HG03196 (cell line): ENCODE measurements around the gene HABP2.

Experiments used
- ATAC-seq: cut with Tn5 transposase; IDR thresholded peaks from one replicate; pipeline ENCODE4 v1.9.1; 2021; ENCODE audit not compliant: unreplicated experiment

HABP2 gene

GRCh38 chr10:113525713-113526112 lies 27.1 kb upstream of the HABP2 start:
- ATAC-seq: no peak

GRCh38 chr10:113527211-113527906 lies 25.5 kb upstream of the HABP2 start:
- ATAC-seq: no peak

- no peak for ATAC-seq
Measured at GRCh38 chr10:113528876-113529275, 24.0 kb upstream of the HABP2 start.

- no peak for ATAC-seq
Measured at GRCh38 chr10:113529575-113529974, 23.3 kb upstream of the HABP2 start.

DNA sequence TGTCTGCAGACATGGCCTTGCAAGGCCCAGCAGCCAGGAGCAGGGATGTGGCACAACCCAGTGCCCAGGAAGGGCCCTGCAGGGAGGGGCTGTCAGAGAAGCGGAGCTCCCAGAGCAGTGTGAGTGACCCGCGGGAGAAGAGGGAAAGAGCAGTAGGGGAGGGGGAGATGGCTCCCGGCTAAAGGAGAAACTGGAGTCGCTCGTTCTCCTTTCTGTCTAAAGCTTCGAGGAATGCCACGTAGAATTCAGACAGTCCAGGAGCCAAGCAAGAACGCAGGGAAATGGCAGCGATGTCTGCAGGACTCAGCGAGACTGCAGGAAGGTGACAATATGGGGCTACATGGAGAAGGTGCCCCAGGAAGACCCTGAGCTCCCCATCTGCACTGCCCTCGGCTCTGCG lies 22.4 kb upstream of the HABP2 start:
- ATAC-seq: no peak

GRCh38 chr10:113532724-113533123 lies 20.1 kb upstream of the HABP2 start:
- no peak for ATAC-seq

- no peak for ATAC-seq
Measured at GRCh38 chr10:113533801-113534200, 19.1 kb upstream of the HABP2 start.

DNA sequence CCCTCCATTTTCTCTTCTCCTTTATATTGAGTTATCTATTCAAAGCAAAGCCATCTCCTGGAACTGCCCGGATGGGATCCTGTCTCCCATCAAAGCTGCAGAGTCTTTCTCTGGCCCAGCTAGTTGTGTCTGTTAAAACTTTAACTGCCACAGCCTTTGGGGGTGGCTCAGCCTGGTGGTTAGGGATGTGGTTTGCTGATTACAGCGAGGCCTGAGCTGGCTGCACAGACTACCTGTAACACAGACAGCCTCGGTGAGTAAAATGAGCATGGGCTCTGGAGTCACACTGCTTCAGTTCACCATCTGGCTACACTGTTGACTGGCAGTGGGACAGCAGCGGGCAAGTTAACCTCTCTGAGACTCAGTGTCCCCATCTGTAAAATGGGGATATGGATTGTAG lies 18.4 kb upstream of the HABP2 start:
- no peak for ATAC-seq

DNA sequence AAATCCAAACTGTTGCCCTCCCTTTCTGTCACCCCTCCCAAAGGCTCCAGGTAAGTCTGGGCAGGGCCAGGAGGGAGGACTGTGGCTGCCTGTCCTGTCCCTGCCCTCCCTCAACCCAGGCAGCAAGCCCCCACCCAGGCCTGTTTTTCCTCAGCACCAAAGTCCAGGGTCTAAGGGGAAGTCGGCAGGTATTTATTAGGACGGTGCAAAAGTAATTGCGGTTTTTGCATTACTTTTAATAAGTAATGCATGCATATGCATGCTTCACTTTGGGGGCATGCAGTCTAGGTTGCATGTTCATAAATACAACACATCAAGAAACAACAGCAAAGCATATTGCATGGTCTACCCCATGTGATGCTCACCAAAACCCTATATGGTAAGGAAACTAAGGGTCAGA lies 15.2 kb upstream of the HABP2 start:
- ATAC-seq: no peak

DNA sequence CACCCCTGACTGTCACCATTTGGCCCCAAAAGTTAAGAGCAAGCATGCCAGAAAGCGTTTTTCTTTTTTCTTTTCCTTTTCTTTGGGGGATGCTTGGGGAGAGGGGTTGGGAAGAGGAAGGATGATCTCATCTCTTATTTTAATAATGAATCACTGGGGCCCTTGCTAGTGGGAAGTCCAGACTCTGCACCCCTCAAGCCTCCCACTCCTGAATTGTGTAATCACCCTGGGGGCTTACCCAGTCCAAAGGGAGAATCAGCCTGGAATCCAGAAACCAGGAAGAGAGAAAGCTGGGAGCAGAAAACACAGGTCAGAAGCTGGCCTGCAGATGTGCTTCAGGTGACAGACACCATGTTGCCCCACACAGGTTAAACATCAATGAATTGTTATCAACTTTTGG lies 14.7 kb upstream of the HABP2 start:
- ATAC-seq: no peak

GRCh38 chr10:113539789-113540188 lies 13.1 kb upstream of the HABP2 start:
- ATAC-seq: no peak

DNA sequence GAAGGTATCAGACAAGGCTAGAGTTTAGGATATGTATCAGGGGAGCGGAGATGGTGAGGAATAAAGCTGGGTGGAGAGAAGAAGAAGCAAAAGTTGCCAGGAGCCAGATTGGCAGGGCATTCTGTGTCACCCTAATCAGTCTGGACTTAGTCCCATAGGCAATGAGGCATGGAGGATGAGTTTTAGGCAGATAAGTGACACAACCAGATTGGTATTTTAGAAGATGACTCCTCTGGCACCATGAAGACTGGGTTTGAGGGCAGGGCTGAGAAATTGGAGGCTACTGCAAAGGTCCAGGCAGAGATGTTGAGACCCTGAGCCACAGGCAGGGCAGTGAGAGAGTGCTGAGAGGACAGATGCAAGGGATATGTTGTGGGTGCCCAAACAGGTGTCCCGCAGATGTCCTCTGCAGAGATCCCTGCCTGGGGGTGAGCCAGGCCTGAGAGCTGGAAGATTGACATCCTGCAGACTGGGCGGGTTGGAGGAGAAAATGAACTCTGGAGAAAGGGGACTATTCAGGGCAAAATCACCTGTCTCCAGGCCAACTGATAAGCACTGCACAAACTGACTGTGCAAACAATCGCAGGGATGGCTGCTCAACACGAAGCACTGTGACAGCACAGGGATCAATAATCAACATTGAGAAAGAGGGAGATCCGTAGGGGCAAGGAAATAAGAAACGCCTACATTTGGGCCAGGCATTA lies 11.9 kb upstream of the HABP2 start:
- no peak for ATAC-seq

DNA sequence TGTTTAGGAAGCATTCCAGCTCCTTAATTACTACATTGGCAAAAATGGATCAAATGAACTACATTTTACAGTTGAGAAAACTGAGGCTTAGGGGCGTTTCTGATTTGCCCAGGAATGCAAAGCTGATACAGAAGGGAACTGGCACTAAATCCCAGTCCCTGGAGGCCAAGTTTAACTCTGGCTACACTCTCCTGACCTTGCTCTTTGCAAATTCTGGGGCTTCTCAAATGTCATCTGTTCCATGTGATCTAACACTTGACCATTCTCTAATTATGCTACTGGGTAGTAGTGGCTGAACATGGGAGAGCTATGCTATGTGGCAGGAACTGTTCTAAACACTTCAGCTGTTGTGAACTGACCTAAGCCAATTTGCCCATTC lies 11.3 kb upstream of the HABP2 start:
- ATAC-seq: no peak

DNA sequence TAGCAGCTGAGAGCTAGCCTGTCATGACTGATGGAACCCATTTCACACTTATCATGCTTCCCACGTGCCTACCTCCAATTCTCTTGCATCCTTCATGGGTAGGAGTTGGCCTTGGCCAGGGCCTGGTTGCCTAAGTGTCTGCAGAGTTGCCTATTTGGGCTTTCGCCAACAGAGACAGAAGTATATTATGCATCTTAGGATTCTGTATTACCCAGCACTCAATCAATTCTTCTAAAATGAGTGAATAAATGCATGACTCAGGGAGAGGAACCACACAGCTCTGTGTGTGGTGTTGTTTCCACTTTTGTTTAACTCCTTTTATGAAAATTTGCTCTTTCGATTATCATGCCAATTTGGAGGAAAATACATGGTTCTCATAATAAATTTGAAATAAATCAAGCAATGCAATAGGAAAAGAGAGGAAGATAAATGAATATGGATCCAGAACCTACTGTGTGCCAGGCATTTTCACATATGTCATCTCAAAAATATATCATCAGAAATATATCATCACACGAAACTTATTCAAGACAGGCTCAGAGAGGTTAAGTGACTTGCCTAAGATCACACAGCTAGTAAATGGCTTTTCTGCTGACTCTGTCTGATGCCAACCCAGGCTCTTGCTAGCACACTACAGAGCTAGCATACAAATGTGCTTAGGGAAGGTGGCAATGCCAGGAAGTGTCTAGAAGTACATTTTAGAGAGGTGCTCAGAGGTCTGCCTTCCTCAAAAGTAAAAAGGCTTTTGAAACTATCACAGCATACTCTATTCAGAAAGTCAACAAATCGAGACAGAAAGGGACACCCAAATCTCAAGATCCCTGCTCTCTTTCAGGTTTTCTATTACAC lies 9.5 kb upstream of the HABP2 start:
- ATAC-seq: no peak

- no peak for ATAC-seq
Measured at GRCh38 chr10:113544392-113544791, 8.5 kb upstream of the HABP2 start.

- ATAC-seq: no peak
Measured at GRCh38 chr10:113547426-113547825, 5.4 kb upstream of the HABP2 start.

- ATAC-seq: no peak
Measured at GRCh38 chr10:113549856-113550255, 3.0 kb upstream of the HABP2 start.

- ATAC-seq: no peak
Measured at GRCh38 chr10:113550365-113550764, 2.5 kb upstream of the HABP2 start.

DNA sequence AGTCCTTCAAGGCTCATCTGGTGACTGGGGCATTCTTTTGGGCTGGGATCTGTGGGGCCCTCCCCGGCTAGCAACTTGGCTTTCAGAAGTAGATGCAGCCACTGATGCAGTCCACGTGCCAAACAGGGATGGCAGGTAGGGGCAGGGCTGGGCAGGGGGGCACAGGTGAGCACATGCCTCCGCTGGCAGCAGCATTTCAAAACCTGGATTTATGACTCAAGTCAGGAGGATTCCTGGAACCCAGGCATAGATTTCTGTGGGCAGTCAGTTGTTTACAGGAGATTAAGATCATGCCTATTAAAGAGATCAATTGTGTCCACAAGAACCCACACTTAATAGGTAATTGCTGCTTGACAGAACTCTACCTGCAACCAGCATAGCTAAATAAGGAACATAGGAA lies 839 bp upstream of the HABP2 start:
- no peak for ATAC-seq

- ATAC-seq: no peak
Measured at GRCh38 chr10:113553149-113553548, 296 bp downstream of the HABP2 start.

DNA sequence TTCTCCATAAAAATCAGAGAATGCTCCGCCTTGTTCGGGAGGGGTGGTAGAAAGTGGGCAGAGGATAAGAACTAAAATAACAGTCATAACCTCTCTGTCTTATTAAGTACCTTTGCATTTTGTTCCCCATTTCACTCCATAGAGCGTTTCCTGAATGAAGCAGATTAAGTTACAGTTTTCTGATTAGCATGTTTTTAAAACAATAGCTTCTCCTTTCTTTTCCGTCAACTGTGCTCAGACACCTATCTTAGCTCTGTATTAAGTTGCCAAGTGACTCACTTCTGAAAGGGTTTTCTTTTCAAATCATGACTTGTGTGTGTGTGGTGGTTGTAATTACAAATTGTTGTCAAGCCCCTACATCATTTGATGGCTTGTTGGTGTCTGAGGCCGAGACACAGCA lies 1.4 kb downstream of the HABP2 start:
- no peak for ATAC-seq

DNA sequence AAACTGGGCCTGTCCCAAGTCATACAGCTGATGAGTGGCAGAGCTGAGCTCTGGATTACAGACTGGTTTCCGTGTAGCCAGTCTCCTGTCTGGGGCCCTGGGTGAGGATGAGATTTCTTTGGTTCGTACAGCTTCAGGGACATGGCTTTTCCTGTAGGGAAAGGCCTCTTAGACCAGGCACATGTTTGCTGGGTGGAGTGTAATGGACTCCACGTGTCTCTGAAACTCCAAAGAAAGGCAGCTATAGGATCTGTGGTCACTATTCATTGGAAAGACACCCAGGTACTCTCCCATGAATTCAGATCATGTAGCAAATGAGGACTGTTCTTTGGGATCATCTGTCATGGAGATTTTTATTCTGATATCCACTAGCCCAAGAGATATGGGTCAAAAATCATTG lies 2.4 kb downstream of the HABP2 start:
- no peak for ATAC-seq
